BE2C (cell line): Measurements from ENCODE around the gene PPP1R7.

ENCODE experiments used
- DNase-seq: peaks from one replicate; pipeline ENCODE4 v3.0.0-alpha.2; 2020
- H3K27me3 ChIP-seq: fragments of 250-450 bp; sonication (Bioruptor Pico); 2 replicates; pipeline ENCODE4 v1.5.1; 2020; ENCODE audit warnings: mild to moderate bottlenecking
- H3K36me3 ChIP-seq: fragments of 250-450 bp; sonication (Bioruptor Pico); 2 replicates; pipeline ENCODE4 v1.5.1; 2020; ENCODE audit warnings: mild to moderate bottlenecking
- H3K4me1 ChIP-seq: fragments of 250-450 bp; sonication (Bioruptor Pico); 2 replicates; pipeline ENCODE4 v1.5.1; 2020
- H3K4me3 ChIP-seq: 2 replicates; pipeline ENCODE4 v1.5.1; 2011; ENCODE audit warnings: low read depth, low read length
- H3K9me3 ChIP-seq: fragments of 250-450 bp; sonication (Bioruptor Pico); 2 replicates; pipeline ENCODE4 v1.5.1; 2020
- TF ChIP-seq, protein P1 (sequence below): IDR thresholded peaks from 2 replicates; pipeline ENCODE4 v1.5.1; 2012; ENCODE audit warnings: mild to moderate bottlenecking, low read depth, low read length

PPP1R7 gene

DNA sequence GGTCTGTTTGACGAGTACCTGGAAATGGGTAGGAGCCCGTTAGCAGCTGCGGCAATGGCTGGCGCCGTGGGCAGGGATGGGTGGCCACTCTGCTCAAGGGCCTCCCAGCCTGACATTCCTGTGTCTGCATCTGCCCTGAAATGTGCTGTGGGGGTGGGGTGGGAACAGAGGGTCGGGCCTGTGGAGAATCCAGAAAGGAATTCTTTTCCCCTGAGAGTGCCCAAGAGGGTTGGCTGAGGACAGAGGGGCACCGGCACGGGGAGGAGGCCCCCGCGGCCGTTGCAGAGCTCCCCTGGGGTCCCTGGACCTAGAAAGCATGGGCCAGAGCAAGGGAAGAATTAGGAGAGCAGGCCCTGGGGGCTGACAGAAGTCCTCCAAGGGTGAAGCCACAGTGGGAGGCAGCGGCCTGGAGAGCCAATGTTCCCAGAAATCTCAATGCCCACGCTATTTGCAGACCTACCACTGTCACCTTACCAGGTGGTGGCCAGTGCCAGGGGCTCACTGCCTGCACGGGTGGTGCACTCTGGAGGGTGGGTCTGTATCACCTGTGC is 66.0 kb downstream of the PPP1R7 start:
- TF ChIP-seq, protein P1, sequence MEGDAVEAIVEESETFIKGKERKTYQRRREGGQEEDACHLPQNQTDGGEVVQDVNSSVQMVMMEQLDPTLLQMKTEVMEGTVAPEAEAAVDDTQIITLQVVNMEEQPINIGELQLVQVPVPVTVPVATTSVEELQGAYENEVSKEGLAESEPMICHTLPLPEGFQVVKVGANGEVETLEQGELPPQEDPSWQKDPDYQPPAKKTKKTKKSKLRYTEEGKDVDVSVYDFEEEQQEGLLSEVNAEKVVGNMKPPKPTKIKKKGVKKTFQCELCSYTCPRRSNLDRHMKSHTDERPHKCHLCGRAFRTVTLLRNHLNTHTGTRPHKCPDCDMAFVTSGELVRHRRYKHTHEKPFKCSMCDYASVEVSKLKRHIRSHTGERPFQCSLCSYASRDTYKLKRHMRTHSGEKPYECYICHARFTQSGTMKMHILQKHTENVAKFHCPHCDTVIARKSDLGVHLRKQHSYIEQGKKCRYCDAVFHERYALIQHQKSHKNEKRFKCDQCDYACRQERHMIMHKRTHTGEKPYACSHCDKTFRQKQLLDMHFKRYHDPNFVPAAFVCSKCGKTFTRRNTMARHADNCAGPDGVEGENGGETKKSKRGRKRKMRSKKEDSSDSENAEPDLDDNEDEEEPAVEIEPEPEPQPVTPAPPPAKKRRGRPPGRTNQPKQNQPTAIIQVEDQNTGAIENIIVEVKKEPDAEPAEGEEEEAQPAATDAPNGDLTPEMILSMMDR, result no peak
- no peak overlapping the region for H3K4me3 ChIP-seq
- peaks cover 2% of the 10 kb centered on the region; the same call in 1 of the 2 replicates for H3K4me1 ChIP-seq
- DNase-seq, result no peak
- no peaks in the 10 kb centered on the region for H3K27me3 ChIP-seq
- H3K36me3 ChIP-seq, result no peaks in the 10 kb centered on the region
- no peaks in the 10 kb centered on the region for H3K9me3 ChIP-seq

DNA sequence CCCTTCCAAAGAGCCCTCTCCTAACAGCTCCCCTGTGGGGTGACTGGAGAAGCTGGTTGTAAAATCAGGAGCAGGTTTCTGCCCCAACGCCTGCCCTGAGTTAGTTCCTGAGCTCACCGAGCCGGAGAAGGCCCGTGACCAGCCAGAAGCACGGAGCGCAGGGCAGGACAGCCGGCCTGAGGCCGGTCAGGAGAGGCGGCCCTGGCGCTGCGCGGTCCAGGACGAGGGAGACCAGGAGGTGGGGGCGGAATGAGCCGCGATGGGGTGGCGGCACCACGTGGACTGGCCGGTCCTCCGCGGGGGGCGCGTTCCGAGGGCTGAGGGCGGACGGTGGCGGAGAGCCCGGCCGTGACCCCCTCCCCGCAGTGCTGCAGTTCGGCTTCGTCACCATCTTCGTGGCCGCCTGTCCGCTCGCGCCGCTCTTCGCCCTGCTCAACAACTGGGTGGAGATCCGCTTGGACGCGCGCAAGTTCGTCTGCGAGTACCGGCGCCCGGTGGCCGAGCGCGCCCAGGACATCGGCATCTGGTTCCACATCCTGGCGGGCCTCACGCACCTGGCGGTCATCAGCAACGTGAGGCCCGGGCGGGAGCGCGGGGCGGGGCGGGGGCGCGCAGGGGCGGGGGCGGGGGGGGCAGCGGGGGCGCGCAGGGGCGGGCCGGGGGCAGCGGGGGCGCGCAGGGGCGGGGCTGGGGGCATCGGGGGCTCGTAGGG is 67.2 kb downstream of the PPP1R7 start:
- TF ChIP-seq, protein P1, result no peak
- no peaks in the 10 kb centered on the region for H3K9me3 ChIP-seq
- no peaks in the 10 kb centered on the region for H3K36me3 ChIP-seq
- DNase-seq, result peak; percentile 84
- H3K4me3 ChIP-seq, result peak overlapping the region; percentile 34; the same call in 1 of the 2 replicates
- H3K27me3 ChIP-seq, result no peaks in the 10 kb centered on the region
- H3K4me1 ChIP-seq, result peaks cover 2% of the 10 kb centered on the region; the same call in 1 of the 2 replicates

DNA sequence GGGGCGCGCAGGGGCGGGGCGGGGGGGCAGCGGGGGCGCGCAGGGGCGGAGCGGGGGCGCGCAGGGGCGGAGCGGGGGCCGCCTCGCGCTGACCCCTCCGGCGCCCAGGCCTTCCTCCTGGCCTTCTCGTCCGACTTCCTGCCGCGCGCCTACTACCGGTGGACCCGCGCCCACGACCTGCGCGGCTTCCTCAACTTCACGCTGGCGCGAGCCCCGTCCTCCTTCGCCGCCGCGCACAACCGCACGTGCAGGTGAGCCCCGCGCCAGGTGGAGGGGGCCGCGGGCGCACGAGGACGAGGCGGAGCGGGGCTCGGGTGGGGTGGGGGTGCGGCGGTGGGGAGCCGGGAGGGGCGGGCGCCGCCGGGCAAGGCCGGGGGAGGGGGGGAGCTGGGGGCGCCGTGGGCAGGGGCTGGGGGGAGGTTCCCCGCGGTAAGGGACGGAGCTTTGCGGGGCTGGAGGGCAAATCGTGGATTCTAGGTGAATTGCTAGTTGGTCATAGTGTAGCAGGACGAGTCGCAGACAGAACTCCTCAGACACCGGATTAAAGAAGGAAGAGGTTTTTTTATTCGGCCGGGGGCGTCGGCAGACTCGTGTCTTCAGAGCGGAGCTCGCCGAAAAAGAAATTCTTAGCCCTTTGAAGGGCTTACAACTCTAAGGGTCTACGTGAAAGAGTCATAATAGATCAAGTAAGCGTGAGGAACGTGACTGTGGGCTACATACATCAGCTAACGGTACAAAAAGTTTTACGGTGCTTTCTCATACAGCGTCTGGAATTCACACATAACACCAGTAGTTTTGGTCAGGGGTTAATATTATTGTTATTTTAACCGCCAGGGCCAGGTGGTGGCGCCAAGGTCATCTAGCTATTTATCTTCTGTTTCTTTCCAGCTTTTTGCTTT is 68.1 kb downstream of the PPP1R7 start:
- Histone ChIP-seq H3K9me3 (no peaks in the 10 kb centered on the region), H3K4me1 (peaks cover 2% of the 10 kb centered on the region; the same call in 1 of the 2 replicates), H3K36me3 (no peaks in the 10 kb centered on the region), H3K4me3 (peak overlapping the region; percentile 83), H3K27me3 (no peaks in the 10 kb centered on the region)
- TF ChIP-seq, protein P1, result peak; percentile 20; the same call in 1 of the 2 replicates
- peak; percentile 71 for DNase-seq

DNA sequence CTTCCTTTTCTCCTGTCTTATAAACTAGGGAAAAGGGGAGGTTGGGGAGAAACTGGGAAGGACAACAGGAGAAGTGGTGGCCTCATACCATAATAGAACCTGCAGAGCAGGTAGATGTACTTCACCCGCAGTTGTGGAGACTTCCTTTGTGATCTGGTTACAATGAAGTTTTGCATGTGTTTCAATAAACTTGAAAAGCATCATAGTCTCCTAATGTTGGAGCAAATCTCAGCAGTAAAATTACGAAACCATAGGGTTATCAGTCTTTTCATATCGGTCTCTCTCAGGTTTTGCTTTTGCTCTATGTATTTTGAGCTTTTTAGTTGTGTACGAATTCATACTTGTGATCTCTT is 68.7 kb downstream of the PPP1R7 start:
- Histone ChIP-seq H3K36me3 (no peaks in the 10 kb centered on the region), H3K9me3 (no peaks in the 10 kb centered on the region), H3K4me3 (peak overlapping the region; percentile 83), H3K4me1 (peaks cover 7% of the 10 kb centered on the region), H3K27me3 (no peaks in the 10 kb centered on the region)
- TF ChIP-seq, protein P1, result no peak
- DNase-seq, result no peak

DNA sequence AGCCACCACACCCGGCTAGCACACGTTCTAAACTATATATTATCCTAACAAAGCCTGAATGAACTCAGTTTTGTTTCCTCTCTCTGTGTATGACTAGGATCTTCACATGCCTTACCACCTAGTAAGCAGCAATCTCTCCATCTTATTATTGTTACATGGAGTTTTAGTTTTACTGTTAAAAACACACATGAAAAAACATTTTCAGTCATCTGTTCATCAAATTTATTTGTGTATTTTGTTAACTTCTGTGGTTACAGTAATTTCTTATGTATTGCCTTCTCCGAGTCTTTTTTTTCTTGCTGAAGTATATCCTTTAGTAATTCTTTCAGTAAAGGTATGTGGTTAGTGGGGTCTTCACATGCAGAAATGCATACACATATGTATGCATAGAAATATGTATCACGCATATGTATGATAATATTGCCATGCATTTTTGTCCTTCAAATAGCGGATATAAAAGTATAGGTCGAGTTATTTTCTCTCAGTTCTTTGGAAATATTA is 69.6 kb downstream of the PPP1R7 start:
- Histone ChIP-seq H3K4me1 (peaks cover 7% of the 10 kb centered on the region), H3K4me3 (no peak overlapping the region), H3K36me3 (no peaks in the 10 kb centered on the region; the same call in 1 of the 2 replicates), H3K27me3 (no peaks in the 10 kb centered on the region), H3K9me3 (no peaks in the 10 kb centered on the region)
- DNase-seq, result no peak
- TF ChIP-seq, protein P1, result no peak
